K562 (cell line): Measurements from ENCODE around the gene BSN. TPM values are rescaled to one million over a fixed set of nuclear protein-coding genes. Genes with fewer than 3 reads are reported as not detected.

Experiments
- BACH1 ChIP-seq: fragments of 200-800 bp; sonication (Bioruptor generic); IDR thresholded peaks from 2 replicates; pipeline ENCODE4 v1.6.1; 2016; ENCODE audit warnings: missing genetic modification characterization, missing compliant biosample characterization
- BCL6 ChIP-seq: fragments of 250-450 bp; sonication (Bioruptor Pico); IDR thresholded peaks from 2 replicates; pipeline ENCODE4 v1.4.0; 2020
- BRF2 ChIP-seq: IDR thresholded peaks from 3 replicates; pipeline ENCODE4 v1.6.1; 2011; ENCODE audit warnings: borderline replicate concordance, mild to moderate bottlenecking; ENCODE audit not compliant: insufficient read length, insufficient read depth
- CBFB ChIP-seq: sonication (generic); formaldehyde crosslinking; IDR thresholded peaks from 2 replicates; pipeline ENCODE4 v1.4.0; 2020; ENCODE audit warnings: mild to moderate bottlenecking, missing genetic modification reagents
- CCAR2 ChIP-seq: fragments of 200-400 bp; formaldehyde crosslinking; IDR thresholded peaks from 2 replicates; pipeline ENCODE4 v1.6.1; 2017; ENCODE audit warnings: mild to moderate bottlenecking, low read depth, low read length
- CREBBP ChIP-seq: IDR thresholded peaks from one replicate; pipeline ENCODE4 v1.6.1; 2012; ENCODE audit warnings: low read depth, mild to moderate bottlenecking, control low read depth, inconsistent platforms, low read length
- ETV1 ChIP-seq: fragments of 450-650 bp; conservative IDR thresholded peaks from 2 replicates; pipeline ENCODE4 v1.6.1; 2016; ENCODE audit warnings: missing genetic modification characterization, control low read depth, low read depth, missing compliant biosample characterization
- FOXJ2 ChIP-seq: fragments of 200-800 bp; sonication (Bioruptor generic); IDR thresholded peaks from 2 replicates; pipeline ENCODE4 v1.6.1; 2016; ENCODE audit warnings: missing genetic modification characterization, missing compliant biosample characterization
- HMG20B ChIP-seq: fragments of 250-450 bp; sonication (Bioruptor Pico); IDR thresholded peaks from 2 replicates; pipeline ENCODE4 v1.5.0; 2021; ENCODE audit warnings: mild to moderate bottlenecking
- HNRNPL ChIP-seq: fragments of 200-400 bp; formaldehyde crosslinking; IDR thresholded peaks from 2 replicates; pipeline ENCODE4 v1.6.1; 2017; ENCODE audit warnings: low read depth, mild to moderate bottlenecking, low read length
- HOXB6 ChIP-seq: fragments of 250-450 bp; sonication (Bioruptor Pico); IDR thresholded peaks from 2 replicates; pipeline ENCODE4 v1.5.1; 2022; ENCODE audit warnings: mild to moderate bottlenecking, borderline replicate concordance
- MBD2 ChIP-seq: sonication (generic); IDR thresholded peaks from 2 replicates; pipeline ENCODE4 v1.6.1; 2016; ENCODE audit warnings: low read depth, borderline replicate concordance
- MED1 ChIP-seq: sonication (generic); formaldehyde crosslinking; IDR thresholded peaks from 2 replicates; pipeline ENCODE4 v1.8.1; 2023; ENCODE audit warnings: missing genetic modification reagents, borderline replicate concordance
- NEUROD1 ChIP-seq: fragments of 150-350 bp; IDR thresholded peaks from 2 replicates; pipeline ENCODE4 v1.6.1; 2014; ENCODE audit warnings: borderline replicate concordance, low read length, low read depth; ENCODE audit not compliant: partially characterized antibody
- NRF1 ChIP-seq, 2 experiments: fragments of 450-650 bp; IDR thresholded peaks in 1 of 2; conservative IDR thresholded peaks in 1 of 2; 2 replicates each; pipeline ENCODE4 v1.6.1; 2014; ENCODE audit warnings: mild to moderate bottlenecking in 2 of 2
- RNF219 ChIP-seq: fragments of 250-450 bp; sonication (Bioruptor Pico); IDR thresholded peaks from 2 replicates; pipeline ENCODE4 v1.5.0; 2022; ENCODE audit warnings: mild to moderate bottlenecking
- SIN3B ChIP-seq: fragments of 450-650 bp; IDR thresholded peaks from 2 replicates; pipeline ENCODE4 v1.6.1; 2017; ENCODE audit warnings: low read depth, mild to moderate bottlenecking, moderate library complexity
- SIRT6 ChIP-seq: IDR thresholded peaks from one replicate; pipeline ENCODE4 v1.6.1; 2012; ENCODE audit warnings: low read depth, mild to moderate bottlenecking, control low read depth, inconsistent platforms, low read length, moderate library complexity
- SMARCE1 ChIP-seq: fragments of 450-650 bp; IDR thresholded peaks from 2 replicates; pipeline ENCODE4 v1.7.1; 2016; ENCODE audit warnings: mild to moderate bottlenecking
- TAF1 ChIP-seq: IDR thresholded peaks from 2 replicates; pipeline ENCODE4 v1.6.1; 2011; ENCODE audit warnings: mild to moderate bottlenecking, low read length, moderate library complexity; ENCODE audit not compliant: insufficient read depth, control insufficient read depth, severe bottlenecking; ENCODE audit errors: extremely low read depth
- ZNF41 ChIP-seq: fragments of 250-450 bp; sonication (Bioruptor Pico); conservative IDR thresholded peaks from 2 replicates; pipeline ENCODE4 v1.4.0; 2020; ENCODE audit warnings: mild to moderate bottlenecking
- ZNF57 ChIP-seq: fragments of 450-650 bp; formaldehyde crosslinking; IDR thresholded peaks from 2 replicates; pipeline ENCODE4 v1.4.0; 2020; ENCODE audit warnings: mild to moderate bottlenecking, moderate library complexity
- ZNF778 ChIP-seq: fragments of 450-650 bp; formaldehyde crosslinking; IDR thresholded peaks from 2 replicates; pipeline ENCODE4 v1.4.0; 2020; ENCODE audit warnings: mild to moderate bottlenecking, moderate library complexity
- polyA plus RNA-seq, 8 experiments: library from polyadenylated mRNA; depleted of rRNA in 4 of 8; stranded (reverse) in 5 of 8; unstranded in 3 of 8; fragments of >200 nt; fragmentation: Nextera tagmentation in 2 of 8; fragmentation: Illumina TruSeq in 1 of 8; extraction: Ambion mirVana in 2 of 8; extraction: Trizol in 1 of 8; gene quantifications; 2 replicates each; pipeline versions ENCODE4 v1.2.1 to v1.2.3, GENCODE V29; 2011 to 2014; ENCODE audit warnings: inconsistent platforms in 1 of 8, missing spikeins in 1 of 8
- total RNA-seq, 7 experiments: library from RNA; depleted of rRNA in 6 of 7; stranded (reverse); fragments of >200 nt in 6 of 7; fragmentation: Illumina TruSeq in 2 of 7; extraction: Trizol in 2 of 7; gene quantifications; 2 replicates each; pipeline versions ENCODE4 v1.2.1 to v1.2.3, GENCODE V29; 2011 to 2021; ENCODE audit warnings: low replicate concordance in 1 of 7
- TF ChIP-seq, protein P1 (sequence below): sonication (generic); formaldehyde crosslinking; IDR thresholded peaks from 2 replicates; pipeline ENCODE4 v1.8.0; 2022; ENCODE audit warnings: missing genetic modification reagents, mild to moderate bottlenecking, moderate library complexity, borderline replicate concordance
- TF ChIP-seq, protein P2 (sequence below): IDR thresholded peaks from 2 replicates; pipeline ENCODE4 v1.6.1; 2011; ENCODE audit not compliant: insufficient read length; ENCODE audit errors: extremely low read depth

BSN gene
- total and polyA plus RNA-seq, 9 of the 15 experiments (the other 6 are each of a cell fraction or from before 2014, with no cell fraction given) = 0.03 to 1.5 (median 0.29) TPM

GRCh38 chr3:49673715-49674496 lies 119.6 kb downstream of the BSN start, which contains the start of gene APEH (continued):
- no peak for TF ChIP-seq RNF219 (CRISPR knock-in tag)
- no peak for TF ChIP-seq BRF2
- no peak for TF ChIP-seq HOXB6 (CRISPR knock-in tag)
- TF ChIP-seq NEUROD1 = no peak
- TF ChIP-seq MED1 (CRISPR knock-in tag) = no peak
- TF ChIP-seq BACH1 (tag) = no peak
- TF ChIP-seq MBD2 = no peak
- TF ChIP-seq ETV1 (tag) = peak; percentile 75
- TF ChIP-seq HMG20B (CRISPR knock-in tag) = no peak
- TF ChIP-seq SIN3B = peak; percentile 25; the same call in 1 of the 2 replicates
- no peak for TF ChIP-seq ZNF778
- TF ChIP-seq CREBBP = no peak
- no peak for TF ChIP-seq SIRT6
- TF ChIP-seq CCAR2 = no peak
- TF ChIP-seq, protein P1, sequence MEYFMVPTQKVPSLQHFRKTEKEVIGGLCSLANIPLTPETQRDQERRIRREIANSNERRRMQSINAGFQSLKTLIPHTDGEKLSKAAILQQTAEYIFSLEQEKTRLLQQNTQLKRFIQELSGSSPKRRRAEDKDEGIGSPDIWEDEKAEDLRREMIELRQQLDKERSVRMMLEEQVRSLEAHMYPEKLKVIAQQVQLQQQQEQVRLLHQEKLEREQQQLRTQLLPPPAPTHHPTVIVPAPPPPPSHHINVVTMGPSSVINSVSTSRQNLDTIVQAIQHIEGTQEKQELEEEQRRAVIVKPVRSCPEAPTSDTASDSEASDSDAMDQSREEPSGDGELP (CRISPR knock-in tag) = peak; percentile 63
- no peak for TF ChIP-seq CBFB (CRISPR knock-in tag)
- no peak for TF ChIP-seq ZNF41 (CRISPR knock-in tag)
- no peak for TF ChIP-seq FOXJ2 (tag)
- no peak for TF ChIP-seq SMARCE1
- no peak for TF ChIP-seq BCL6 (CRISPR knock-in tag)
- TF ChIP-seq, protein P2, sequence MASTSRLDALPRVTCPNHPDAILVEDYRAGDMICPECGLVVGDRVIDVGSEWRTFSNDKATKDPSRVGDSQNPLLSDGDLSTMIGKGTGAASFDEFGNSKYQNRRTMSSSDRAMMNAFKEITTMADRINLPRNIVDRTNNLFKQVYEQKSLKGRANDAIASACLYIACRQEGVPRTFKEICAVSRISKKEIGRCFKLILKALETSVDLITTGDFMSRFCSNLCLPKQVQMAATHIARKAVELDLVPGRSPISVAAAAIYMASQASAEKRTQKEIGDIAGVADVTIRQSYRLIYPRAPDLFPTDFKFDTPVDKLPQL = no peak
- no peak for TF ChIP-seq ZNF57
- TF ChIP-seq NRF1 (conservative IDR thresholded peaks at IDR 0.05 in 1 of 2, IDR thresholded peaks at IDR 0.05 in 1 of 2) = peak; percentile 69 to 75; a peak in 3 of 4 replicates
- peak; percentile 27 for TF ChIP-seq TAF1
- TF ChIP-seq HNRNPL = 0 out of 2 replicates have a peak, but pooled peaks have one; percentile 48
